ENCODE results near the gene DDRGK1.

DDRGK1 gene

DNA sequence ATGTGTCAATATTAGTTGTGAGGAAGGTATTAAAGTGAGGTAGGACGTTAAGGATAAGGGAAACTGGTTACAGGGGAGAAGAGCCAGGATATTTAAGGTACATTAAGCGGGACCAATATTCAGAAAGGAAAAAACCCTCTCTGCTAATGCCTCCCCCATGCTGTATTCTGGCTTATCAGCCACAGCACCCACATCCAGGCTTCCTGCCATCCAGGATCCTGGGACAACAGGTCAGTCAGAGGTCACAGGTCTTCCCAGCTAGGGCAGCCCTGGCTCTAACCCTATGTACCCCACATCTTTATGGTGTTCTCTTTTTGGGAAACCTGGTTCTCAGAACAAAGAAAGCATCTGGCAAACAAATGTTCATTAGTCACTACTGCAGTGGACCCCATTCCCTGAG is 5.3 kb downstream of the DDRGK1 start:
- H3K27ac ChIP-seq, result no peak overlapping the region
- no peak for TF ChIP-seq ZFX (IDR thresholded peaks at IDR 0.05; ENCODE audit: borderline replicate concordance)
- TF ChIP-seq, protein P1, sequence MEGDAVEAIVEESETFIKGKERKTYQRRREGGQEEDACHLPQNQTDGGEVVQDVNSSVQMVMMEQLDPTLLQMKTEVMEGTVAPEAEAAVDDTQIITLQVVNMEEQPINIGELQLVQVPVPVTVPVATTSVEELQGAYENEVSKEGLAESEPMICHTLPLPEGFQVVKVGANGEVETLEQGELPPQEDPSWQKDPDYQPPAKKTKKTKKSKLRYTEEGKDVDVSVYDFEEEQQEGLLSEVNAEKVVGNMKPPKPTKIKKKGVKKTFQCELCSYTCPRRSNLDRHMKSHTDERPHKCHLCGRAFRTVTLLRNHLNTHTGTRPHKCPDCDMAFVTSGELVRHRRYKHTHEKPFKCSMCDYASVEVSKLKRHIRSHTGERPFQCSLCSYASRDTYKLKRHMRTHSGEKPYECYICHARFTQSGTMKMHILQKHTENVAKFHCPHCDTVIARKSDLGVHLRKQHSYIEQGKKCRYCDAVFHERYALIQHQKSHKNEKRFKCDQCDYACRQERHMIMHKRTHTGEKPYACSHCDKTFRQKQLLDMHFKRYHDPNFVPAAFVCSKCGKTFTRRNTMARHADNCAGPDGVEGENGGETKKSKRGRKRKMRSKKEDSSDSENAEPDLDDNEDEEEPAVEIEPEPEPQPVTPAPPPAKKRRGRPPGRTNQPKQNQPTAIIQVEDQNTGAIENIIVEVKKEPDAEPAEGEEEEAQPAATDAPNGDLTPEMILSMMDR (IDR thresholded peaks at IDR 0.05), result no peak

DNA sequence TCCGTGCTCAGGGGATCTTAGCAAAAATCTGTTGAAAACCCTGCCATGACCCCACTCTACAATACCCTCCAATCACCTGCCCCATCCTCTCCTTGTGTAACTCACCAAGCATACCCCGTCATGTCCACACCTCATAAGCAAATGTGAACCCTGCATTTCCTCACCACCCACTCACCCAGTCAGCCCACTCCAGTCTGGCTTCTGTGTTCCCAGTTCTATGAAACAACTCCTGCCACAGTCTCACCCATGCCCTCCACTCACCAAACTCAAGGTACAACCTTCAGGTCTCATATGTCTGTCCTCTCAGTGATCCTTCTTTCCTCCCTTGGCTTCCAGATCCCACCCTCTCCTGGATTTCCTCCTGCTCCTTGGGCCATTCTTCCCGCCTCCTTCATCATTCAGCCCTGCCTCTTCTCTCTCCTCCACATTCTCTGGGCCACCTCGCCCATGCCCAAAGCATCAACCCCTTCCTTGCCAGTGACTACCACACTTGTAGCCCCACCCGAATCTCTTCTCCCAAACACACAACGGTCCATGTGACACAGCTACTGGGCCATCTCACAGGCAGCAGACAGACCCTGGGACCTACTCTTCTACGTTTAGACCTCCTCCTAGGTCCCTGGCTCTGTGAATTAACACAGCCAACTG is 8.8 kb downstream of the DDRGK1 start:
- TF ChIP-seq, protein P1 (IDR thresholded peaks at IDR 0.05), result no peak
- TF ChIP-seq ZFX (IDR thresholded peaks at IDR 0.05; ENCODE audit: borderline replicate concordance), result no peak
- no peak overlapping the region for H3K27ac ChIP-seq

DNA sequence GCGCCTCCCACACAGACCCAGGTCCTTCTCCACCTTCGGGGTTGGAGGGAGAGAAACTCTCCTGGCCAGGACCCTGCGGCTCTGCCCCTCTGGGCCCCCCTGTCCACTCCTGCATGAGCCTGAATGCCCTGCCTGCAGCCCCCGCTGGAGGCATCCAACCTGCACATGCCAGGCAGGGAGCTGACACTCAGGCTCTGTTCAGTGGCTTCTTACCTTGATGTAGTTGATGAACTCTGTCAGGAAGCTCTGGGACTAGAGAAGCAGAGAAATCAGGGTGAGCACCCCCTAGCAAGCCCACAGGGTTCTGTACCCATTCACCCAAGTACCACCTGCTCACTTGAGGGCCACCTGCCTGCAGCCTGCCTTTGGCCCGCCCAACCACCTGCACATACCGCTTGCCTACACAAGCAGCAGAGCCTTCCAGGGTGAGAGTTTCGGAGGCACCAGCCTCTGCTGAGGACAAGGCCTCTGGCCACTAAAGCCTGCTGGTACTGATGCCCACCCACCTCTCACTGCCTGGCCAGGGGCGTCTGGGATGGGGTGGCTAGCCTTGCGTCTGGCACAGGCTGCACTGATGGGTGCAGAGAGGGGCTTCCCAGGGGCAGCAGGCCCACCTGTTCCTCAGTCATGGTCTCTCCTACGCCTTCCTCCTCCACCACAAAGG is 9.7 kb downstream of the DDRGK1 start:
- TF ChIP-seq, protein P1 (IDR thresholded peaks at IDR 0.05), result no peak
- TF ChIP-seq ZFX (IDR thresholded peaks at IDR 0.05; ENCODE audit: borderline replicate concordance), result no peak
- H3K27ac ChIP-seq, result no peak overlapping the region

DNA sequence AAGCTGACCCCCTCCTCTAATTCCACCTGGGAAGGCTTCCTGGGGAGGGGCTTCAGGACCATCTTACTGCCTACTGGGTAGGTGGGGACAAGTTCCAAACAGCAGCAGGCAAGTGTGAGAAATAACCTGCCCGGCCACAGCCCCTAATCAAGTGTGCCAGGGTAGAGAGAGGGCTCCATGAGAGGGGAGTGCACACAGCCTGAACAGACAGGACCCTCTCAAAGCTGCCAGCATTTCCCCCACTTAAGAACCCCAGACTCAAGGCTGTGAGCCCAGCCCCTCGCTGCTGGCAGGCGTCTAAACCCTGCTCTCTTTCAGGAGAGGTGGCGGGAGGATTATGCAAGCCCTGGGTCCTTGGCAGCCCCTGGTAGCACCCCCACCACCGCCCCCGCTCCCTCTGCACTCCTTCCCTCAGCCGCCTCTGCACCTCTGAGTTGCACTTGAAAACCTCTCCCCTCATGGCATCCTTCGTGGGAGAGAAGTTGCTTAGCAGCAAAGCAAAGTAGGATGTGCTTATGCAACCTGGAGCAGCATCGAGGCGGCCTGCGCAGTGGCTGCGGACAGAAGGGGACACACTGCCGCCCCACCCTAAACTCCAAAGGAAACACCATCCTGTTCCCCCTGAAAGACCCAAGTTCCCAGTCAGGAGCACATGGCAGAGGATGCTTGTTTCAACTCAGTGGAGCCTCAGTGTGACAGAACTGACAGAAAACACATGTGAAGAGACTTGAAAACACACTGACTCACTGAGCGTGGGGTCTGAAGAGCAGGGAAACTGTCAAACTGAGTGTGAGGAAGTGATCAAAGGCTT is 10.5 kb downstream of the DDRGK1 start:
- TF ChIP-seq, protein P1 (IDR thresholded peaks at IDR 0.05), result no peak
- no peak for TF ChIP-seq ZFX (IDR thresholded peaks at IDR 0.05; ENCODE audit: borderline replicate concordance)
- H3K27ac ChIP-seq, result no peak overlapping the region

DNA sequence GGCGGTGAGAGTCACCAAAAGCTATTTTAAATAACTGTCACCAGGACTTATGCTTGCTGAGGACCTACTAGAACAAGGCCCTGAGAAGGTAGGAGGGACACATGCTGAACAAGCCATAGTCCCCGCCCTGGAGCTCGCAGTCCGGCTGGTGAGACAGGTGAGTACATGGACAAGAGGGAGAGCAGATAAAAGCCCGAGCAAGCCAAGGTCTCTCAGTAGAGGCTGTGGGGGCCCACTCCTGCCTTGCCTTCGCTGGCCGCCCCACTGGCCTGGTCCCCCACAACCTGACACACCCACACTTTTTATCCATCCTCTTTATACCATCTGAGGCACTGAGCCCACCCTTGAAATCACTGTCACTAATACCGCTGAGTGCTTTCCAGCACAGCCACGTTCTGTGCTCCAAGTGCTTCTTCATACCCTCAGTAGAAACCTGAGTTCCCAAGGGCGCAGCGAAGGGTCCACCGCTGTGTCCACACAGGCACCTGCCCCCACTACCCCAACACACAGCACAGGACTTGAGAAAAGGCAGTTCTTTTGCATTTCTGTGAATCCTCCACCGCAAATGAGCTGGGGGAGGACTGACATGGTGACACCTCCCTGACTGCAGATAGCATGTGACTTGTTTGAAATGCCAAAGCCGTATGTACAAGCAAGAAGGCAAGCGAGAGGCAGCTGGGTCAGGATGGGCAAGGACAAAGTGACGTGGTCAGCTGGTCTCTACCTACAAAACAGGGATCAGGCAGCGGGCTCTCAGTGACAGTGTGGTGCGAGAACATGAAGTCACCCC is 12.1 kb downstream of the DDRGK1 start:
- H3K27ac ChIP-seq, result no peak overlapping the region
- no peak for TF ChIP-seq ZFX (IDR thresholded peaks at IDR 0.05; ENCODE audit: borderline replicate concordance)
- TF ChIP-seq, protein P1 (IDR thresholded peaks at IDR 0.05), result no peak

DNA sequence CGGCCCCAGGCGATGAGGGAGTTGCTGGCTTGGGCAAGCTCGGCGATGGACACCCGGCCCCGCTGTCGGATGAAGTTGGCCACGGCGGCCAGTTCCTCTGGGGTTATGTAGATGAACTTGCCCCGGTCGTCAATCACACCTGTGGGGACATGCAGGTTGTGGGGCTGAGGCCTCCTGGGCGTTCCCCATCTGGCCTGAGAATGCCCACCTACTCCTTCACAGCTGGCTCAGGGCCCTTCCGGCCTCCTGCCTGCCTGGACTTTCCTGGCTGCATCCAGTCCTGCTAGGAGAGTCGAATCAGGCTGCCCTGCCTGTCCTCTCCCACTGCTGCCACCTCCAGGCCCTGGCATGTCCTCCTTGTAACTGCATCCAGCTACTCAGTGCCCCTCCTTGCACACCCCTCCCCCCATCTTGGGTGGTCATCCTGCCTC is 13.8 kb downstream of the DDRGK1 start:
- no peak overlapping the region for H3K27ac ChIP-seq
- TF ChIP-seq, protein P1 (IDR thresholded peaks at IDR 0.05), result no peak
- TF ChIP-seq ZFX (IDR thresholded peaks at IDR 0.05; ENCODE audit: borderline replicate concordance), result no peak

Data from 22Rv1 (cell line).